ENCODE data around the gene ATP5IF1.

Gene ATP5IF1

DNA sequence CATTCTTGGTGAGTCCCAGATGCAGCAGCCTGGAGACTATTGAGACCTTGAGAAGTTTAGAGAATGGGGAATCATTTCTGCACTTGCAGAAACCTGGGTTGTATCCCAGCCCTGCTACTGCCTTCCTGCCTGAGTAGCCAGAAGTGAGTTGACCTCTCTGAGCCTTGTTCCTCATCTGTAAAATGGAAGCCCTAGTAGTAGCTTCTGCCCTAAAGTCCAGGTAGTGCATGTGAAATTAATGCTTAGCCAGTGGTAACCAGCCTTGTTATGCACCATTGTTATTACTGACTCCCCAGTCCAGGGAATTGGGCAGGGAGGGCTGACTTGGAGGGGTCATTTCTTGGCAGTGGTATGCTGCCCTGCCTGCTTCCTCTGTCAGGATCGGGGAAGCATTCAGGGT, 29.0 kb downstream of the ATP5IF1 start:
- Mint-ChIP-seq H3K4me1 (peaks cover 23% of the 10 kb centered on the region), H3K4me3 (no peak overlapping the region), H3K27me3 (no peaks in the 10 kb centered on the region), H3K36me3 (peaks cover 2% of the 10 kb centered on the region), H3K27ac (no peak overlapping the region), H3K9me3 (no peaks in the 10 kb centered on the region)
- no peak for DNase-seq
- CTCF ChIA-PET, result no interaction called here

DNA sequence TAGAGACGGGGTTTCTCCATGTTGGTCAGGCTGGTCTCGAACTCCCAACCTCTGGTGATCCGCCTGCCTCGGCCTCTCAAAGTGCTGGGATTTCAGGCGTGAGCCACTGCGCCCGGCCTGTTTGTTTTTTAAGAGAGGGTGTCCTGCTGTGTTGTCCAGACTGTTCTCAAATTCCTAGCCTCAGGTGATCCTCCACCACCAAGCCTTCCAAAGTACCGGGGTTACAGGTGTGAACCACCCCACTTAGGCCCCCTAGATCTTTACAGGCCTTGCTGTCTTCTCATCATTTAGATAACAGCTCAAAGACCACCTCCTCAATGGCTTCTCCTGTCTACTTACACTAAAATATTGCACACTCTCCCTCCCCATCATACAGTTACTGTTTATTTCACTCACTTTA, 29.7 kb downstream of the ATP5IF1 start:
- Mint-ChIP-seq H3K27ac (no peak overlapping the region), H3K9me3 (no peaks in the 10 kb centered on the region), H3K4me1 (peaks cover 22% of the 10 kb centered on the region), H3K27me3 (no peaks in the 10 kb centered on the region), H3K4me3 (no peak overlapping the region), H3K36me3 (peaks cover 2% of the 10 kb centered on the region)
- DNase-seq, result no peak
- CTCF ChIA-PET, result interaction anchor here (1.6 kb wide), 1 partner anchor 17 kb away, joined by 4 read pairs; no protein-coding TSS in a partner anchor

GRCh38 chr1:28266920-28267322, 31.0 kb downstream of the ATP5IF1 start:
- peaks cover 2% of the 10 kb centered on the region for H3K36me3 Mint-ChIP-seq
- CTCF ChIA-PET, result interaction anchor here (1.6 kb wide), 1 partner anchor 19 kb away, joined by 4 read pairs; no protein-coding TSS in a partner anchor

DNA sequence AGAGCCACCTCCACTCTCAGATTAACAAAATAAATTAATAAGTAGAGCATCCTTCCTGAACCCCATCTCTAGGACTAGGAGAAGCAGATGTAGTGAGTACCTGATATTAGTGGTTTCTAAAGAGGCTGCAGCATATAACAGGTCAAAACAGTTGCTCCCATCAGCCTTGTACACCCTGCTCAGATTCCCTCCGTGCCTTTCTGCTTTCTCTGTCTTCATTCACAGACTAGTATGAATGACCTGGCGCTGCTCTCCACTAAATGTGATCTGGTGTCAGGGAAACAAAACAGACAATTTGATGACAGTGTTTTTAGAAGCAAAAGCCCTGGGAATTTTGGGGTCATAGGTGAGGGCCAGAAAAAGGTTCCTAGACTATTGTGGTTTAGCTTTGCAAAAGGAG, 31.7 kb downstream of the ATP5IF1 start:
- CTCF ChIA-PET, result no interaction called here
- Mint-ChIP-seq H3K27me3 (no peaks in the 10 kb centered on the region), H3K4me3 (no peak overlapping the region), H3K9me3 (no peaks in the 10 kb centered on the region), H3K4me1 (peaks cover 6% of the 10 kb centered on the region), H3K36me3 (peaks cover 2% of the 10 kb centered on the region), H3K27ac (no peak overlapping the region)
- DNase-seq, result no peak

More at GRCh38 chr1:28266920-28267322, 31.0 kb downstream of the ATP5IF1 start:
- H3K27me3 Mint-ChIP-seq, result no peaks in the 10 kb centered on the region
- H3K27ac Mint-ChIP-seq, result no peak overlapping the region
- no peaks in the 10 kb centered on the region for H3K9me3 Mint-ChIP-seq
- H3K4me3 Mint-ChIP-seq, result no peak overlapping the region
- peaks cover 10% of the 10 kb centered on the region for H3K4me1 Mint-ChIP-seq
- DNase-seq, result no peak

DNA sequence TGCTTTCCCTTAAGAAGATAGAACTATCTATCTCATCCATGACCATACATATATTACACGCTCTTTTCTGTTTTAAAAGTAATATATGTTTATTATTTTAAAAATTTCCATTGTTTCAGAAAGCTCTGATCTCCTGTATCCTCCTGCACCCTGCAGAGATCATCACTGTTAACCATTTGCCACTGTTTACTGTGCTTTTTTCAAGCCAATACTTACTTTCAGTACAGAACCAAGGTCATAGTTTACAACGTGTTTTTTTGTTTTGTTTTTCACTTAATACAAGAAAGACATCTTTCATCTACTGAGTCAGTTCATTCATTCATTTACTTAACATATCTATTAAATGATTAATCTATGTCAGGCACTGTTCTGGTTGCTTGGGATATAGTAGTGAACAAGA, 33.6 kb downstream of the ATP5IF1 start:
- H3K4me1 Mint-ChIP-seq, result peaks cover 2% of the 10 kb centered on the region
- no peak overlapping the region for H3K27ac Mint-ChIP-seq
- peaks cover 5% of the 10 kb centered on the region for H3K36me3 Mint-ChIP-seq
- no peaks in the 10 kb centered on the region for H3K27me3 Mint-ChIP-seq
- CTCF ChIA-PET, result interaction anchor here (2.3 kb wide), 1 partner anchor 21 kb away, joined by 8 read pairs; no protein-coding TSS in a partner anchor
- H3K9me3 Mint-ChIP-seq, result no peaks in the 10 kb centered on the region
- no peak for DNase-seq
- H3K4me3 Mint-ChIP-seq, result no peak overlapping the region

- H3K27ac Mint-ChIP-seq, result no peak overlapping the region
- H3K36me3 Mint-ChIP-seq, result peaks cover 8% of the 10 kb centered on the region
- no peaks in the 10 kb centered on the region for H3K9me3 Mint-ChIP-seq
- no peaks in the 10 kb centered on the region for H3K4me1 Mint-ChIP-seq
- no peak for DNase-seq
- CTCF ChIA-PET, result interaction anchor here (0.5 to 1.2 kb wide), 2 partner anchors 24 to 29 kb away, joined by 3 to 4 read pairs; no protein-coding TSS in a partner anchor
- no peak overlapping the region for H3K4me3 Mint-ChIP-seq
- H3K27me3 Mint-ChIP-seq, result no peaks in the 10 kb centered on the region
Measured at GRCh38 chr1:28272215-28272852, 36.4 kb downstream of the ATP5IF1 start.

DNA sequence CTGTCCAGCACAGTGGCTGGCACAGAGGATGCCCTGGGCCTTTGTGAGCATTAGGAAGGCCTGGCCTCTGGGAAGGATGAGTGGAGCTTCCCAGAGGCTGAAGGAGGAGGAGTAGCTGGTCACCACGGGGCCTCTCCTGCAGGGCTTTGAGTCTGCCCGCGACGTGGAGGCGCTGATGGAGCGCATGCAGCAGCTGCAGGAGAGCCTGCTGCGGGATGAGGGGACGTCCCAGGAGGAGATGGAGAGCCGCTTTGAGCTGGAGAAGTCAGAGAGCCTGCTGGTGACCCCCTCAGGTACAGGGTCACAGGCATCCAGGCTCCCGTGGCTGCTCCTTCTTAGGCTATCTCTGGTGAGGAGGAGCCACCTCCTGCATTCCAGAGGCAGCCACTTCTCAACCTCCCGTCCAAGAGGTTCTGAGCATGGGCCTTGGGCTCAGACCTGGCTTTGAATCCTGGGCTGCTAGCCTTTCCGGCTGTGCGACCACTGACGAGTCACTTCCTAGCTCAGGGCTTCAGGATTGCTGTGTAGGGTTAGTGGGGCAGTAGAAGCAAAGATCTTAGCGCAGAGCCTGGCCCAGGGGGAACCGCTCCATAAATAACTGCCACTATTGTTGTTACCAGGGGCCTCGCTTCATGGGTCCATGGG, 37.4 kb downstream of the ATP5IF1 start:
- Mint-ChIP-seq H3K27me3 (no peaks in the 10 kb centered on the region), H3K4me1 (no peaks in the 10 kb centered on the region), H3K9me3 (no peaks in the 10 kb centered on the region), H3K27ac (no peak overlapping the region), H3K36me3 (peaks cover 8% of the 10 kb centered on the region), H3K4me3 (no peak overlapping the region)
- DNase-seq, result no peak
- CTCF ChIA-PET, result interaction anchor here (0.5 to 1.2 kb wide), 3 partner anchors 25 to 87 kb away, joined by 3 to 4 read pairs (median 3); no protein-coding TSS in a partner anchor

DNA sequence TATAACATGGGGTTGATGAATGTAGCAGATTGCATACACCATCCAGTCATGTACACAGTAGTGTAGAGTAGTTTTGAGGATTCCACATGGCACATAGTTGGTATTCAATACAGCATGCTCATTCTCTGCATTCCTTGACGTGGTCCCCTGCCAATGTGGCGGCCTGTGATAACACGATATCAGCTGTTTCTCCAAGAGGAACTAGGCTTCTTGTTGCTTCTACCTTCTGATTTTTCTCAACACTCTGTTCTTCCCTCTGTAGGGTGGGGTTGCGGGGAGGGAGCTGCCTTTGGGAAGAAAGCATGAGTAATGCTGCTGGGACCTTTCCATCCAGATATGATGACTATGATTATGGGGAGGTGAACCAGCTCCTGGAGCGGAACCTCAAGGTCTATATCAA, 42.8 kb downstream of the ATP5IF1 start:
- CTCF ChIA-PET, result interaction anchor here (0.7 kb wide), 1 partner anchor 324 kb away, joined by 3 read pairs; no protein-coding TSS in a partner anchor
- Mint-ChIP-seq H3K4me1 (peaks cover 17% of the 10 kb centered on the region), H3K9me3 (no peaks in the 10 kb centered on the region), H3K4me3 (no peak overlapping the region), H3K36me3 (peaks cover 21% of the 10 kb centered on the region), H3K27me3 (no peaks in the 10 kb centered on the region), H3K27ac (no peak overlapping the region)
- DNase-seq, result no peak

DNA sequence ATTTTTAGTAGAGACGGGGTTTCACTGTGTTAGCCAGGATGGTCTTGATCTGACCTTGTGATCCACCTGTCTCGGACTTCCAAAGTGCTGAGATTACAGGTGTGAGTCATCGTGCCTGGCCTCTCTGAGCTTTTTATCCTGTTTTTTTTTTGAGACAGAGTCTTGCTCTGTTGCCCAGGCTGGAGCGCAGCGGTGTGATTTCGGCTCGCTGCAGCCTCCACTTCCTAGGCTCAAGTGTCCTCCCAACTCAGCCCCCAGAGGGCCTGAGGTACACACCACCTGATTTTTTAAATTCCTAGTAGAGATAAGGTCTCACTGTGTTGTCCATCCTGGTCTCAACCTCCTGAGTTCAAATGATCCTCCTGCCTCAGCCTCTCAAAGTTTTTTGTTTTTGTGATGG, 43.8 kb downstream of the ATP5IF1 start:
- Mint-ChIP-seq H3K27me3 (no peaks in the 10 kb centered on the region), H3K9me3 (no peaks in the 10 kb centered on the region), H3K4me1 (peaks cover 17% of the 10 kb centered on the region), H3K4me3 (no peak overlapping the region), H3K27ac (no peak overlapping the region), H3K36me3 (peaks cover 21% of the 10 kb centered on the region)
- CTCF ChIA-PET, result no interaction called here
- no peak for DNase-seq

- H3K27me3 Mint-ChIP-seq, result peaks cover 2% of the 10 kb centered on the region
- DNase-seq, result no peak
- peaks cover 19% of the 10 kb centered on the region for H3K36me3 Mint-ChIP-seq
- H3K4me3 Mint-ChIP-seq, result no peak overlapping the region
- CTCF ChIA-PET, result no interaction called here
- no peak overlapping the region for H3K27ac Mint-ChIP-seq
- H3K4me1 Mint-ChIP-seq, result peaks cover 17% of the 10 kb centered on the region
- no peaks in the 10 kb centered on the region for H3K9me3 Mint-ChIP-seq
Measured at GRCh38 chr1:28280501-28280900, 44.6 kb downstream of the ATP5IF1 start.

GRCh38 chr1:28280977-28281381, 45.1 kb downstream of the ATP5IF1 start:
- Mint-ChIP-seq H3K36me3 (peaks cover 19% of the 10 kb centered on the region), H3K27me3 (peaks cover 7% of the 10 kb centered on the region), H3K9me3 (no peaks in the 10 kb centered on the region), H3K4me1 (peaks cover 17% of the 10 kb centered on the region), H3K27ac (no peak overlapping the region), H3K4me3 (no peak overlapping the region)
- CTCF ChIA-PET, result no interaction called here
- DNase-seq, result no peak

DNA sequence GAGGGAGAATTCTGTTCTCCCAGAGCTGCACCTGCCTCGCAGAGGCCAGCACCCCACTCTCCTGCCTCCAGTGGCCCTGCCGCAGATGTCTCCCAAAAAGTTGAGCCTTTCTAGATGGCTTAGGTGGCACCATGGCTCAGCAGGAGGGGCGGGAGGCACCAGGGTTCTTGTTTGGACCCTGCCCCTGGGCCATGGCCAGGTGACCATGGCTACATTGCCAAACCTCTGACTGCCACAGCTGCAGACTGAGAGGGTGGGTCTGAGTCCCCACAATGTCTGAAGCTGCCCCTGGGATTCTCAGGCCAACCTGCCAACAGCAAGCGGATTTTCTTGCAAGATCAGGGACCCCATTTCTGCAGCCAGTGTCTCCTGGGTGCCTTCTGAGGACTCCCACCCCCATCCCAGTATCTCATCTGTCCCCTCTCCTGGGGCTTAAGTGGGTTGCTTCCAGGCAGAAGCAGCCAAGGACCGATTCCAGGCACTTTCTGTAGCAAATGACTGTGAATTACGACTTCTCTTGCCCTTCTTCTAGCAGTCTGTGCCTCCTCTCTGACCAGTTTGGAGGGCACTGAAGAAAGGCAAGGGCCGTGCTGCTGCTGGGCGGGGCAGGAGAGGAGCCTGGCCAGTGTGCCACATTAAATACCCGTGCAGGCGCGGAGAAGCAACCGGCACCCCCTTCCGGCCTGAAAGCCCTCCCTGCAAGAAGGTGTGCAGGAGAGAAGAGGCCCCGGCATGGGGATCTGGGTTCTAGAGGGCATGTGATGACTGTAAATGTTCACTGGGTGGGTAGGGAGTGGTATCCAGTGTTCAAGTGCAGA, 45.9 kb downstream of the ATP5IF1 start:
- Mint-ChIP-seq H3K36me3 (peaks cover 19% of the 10 kb centered on the region), H3K4me1 (peaks cover 17% of the 10 kb centered on the region), H3K27ac (peak overlapping the region; percentile 24), H3K9me3 (no peaks in the 10 kb centered on the region), H3K27me3 (peaks cover 11% of the 10 kb centered on the region), H3K4me3 (no peak overlapping the region)
- CTCF ChIA-PET, result no interaction called here
- no peak for DNase-seq

- no peak overlapping the region for H3K4me3 Mint-ChIP-seq
- H3K27ac Mint-ChIP-seq, result peak overlapping the region; percentile 74
- no peaks in the 10 kb centered on the region for H3K9me3 Mint-ChIP-seq
- H3K27me3 Mint-ChIP-seq, result peaks cover 19% of the 10 kb centered on the region
- peaks cover 22% of the 10 kb centered on the region for H3K4me1 Mint-ChIP-seq
- no peak for DNase-seq
- CTCF ChIA-PET, result no interaction called here
- H3K36me3 Mint-ChIP-seq, result peaks cover 19% of the 10 kb centered on the region
Measured at GRCh38 chr1:28282426-28283407, 46.8 kb downstream of the ATP5IF1 start.

Data from activated naive CD4-positive, alpha-beta T cell treated with anti-CD3 and anti-CD28 coated beads, Interleukin-2, amount 10 ng/mL, durations not matched to agents 7 days and 5 days (primary cell).